HG03565 (cell line): Measurements from ENCODE around the gene ST3GAL3.

Source experiments
- ATAC-seq: cut with Tn5 transposase; IDR thresholded peaks from one replicate; pipeline ENCODE4 v1.9.1; 2021; ENCODE audit warnings: mild to moderate bottlenecking, moderate library complexity; ENCODE audit not compliant: unreplicated experiment

Gene ST3GAL3

DNA sequence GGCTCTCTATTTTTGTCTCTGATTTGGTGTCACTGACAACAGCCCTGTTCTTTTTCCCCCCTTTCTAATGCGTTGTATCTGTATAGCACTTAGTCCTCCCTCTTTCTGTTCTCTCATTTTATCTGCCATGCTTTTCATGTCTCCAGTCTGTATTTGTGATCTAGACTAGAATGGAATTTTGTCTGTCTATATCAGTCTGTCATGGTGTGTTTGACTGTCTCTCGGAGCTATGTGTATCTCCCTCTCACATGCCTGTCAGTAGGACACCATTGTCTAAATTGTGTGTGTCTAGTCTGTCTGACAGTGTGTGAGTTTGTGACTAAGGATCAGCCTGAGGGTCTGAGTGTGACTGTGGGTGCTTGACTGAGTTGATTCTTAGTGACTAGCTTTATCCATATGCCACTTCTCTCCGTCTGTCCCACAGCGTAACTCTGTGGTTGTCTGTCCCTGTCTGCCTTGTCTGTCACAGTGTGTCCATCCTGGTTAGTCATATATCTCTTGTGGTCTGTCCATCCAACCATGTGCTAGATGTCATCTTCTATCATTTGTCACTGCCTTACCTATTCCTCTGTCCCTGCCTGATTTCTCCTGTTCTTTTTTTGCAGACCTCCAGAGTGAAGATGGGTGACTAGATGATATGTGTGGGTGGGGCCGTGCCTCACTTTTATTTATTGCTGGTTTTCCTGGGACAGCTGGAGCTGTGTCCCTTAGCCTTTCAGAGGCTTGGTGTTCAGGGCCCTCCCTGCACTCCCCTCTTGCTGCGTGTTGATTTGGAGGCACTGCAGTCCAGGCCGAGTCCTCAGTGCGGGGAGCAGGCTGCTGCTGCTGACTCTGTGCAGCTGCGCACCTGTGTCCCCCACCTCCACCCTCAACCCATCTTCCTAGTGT, 270.3 kb downstream of the ST3GAL3 start:
- ATAC-seq, result no peak

- ATAC-seq, result no peak
Observed at GRCh38 chr1:43978264-43978550, 270.9 kb downstream of the ST3GAL3 start.

GRCh38 chr1:43978551-43979260, 271.4 kb downstream of the ST3GAL3 start, which contains the start of gene B4GALT2:
Gene B4GALT2 (plus strand): TSS chr1:43979210. CDS start chr1:43981161, 1,951 bp downstream.
- no peak for ATAC-seq

GRCh38 chr1:43979261-43979527, 271.9 kb downstream of the ST3GAL3 start:
- ATAC-seq, result no peak

- no peak for ATAC-seq
Observed at GRCh38 chr1:43979528-43980254, 272.4 kb downstream of the ST3GAL3 start.

DNA sequence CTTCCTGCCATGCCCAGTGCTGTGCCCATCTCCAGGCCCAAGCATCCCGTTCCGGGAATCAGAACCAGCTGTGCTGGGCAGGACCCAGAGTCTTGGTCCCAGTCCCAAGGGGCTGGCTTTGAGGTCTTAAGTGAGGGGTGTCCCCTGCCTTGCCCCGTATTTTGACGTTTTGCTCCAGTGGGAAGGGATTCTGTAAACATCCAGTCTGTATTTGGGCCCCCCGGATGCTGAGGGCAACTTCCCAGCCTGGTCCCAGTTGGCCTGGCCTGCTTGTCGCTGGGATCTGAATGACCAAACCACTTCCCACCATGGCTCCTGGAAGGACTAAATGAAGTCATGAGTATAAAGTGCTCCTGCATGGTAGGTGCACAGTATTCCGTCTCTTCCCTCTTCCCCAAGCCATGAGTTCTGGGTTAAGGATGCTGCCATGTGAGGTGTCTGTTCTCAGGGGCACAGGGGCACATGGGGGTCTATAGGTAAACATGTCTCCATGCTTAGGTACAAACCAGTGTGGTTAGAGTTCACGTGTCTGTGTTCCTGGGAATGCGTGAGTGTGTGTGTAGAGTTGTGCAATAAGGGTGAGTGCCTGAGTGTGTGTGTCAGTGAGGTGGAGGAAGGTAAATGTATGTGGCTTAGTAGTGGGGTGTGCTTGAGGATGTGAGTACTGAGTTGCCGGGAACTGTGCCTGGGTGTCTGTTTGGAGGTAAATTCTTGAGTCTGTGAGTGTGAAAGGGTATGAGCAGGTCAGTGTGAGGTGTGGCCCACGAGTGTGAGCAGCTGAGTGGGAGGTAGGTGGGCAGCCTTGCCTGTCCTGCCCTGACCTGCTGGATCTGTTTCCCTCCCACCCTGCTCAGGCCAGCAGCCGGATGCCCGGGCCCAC, 273.2 kb downstream of the ST3GAL3 start:
- no peak for ATAC-seq
